ENCODE results near the gene FNIP2.

GRCh38 chr4:158857951-158858350 is 89.1 kb downstream of the FNIP2 start:
- TF ChIP-seq MAX (IDR thresholded peaks at IDR 0.05) = no peak
- TF ChIP-seq JUND (IDR thresholded peaks at IDR 0.05) = no peak

Data from liver (tissue), 2 donors.